WTC11 (cell line): ENCODE measurements around the gene MARS1. TPM values are rescaled to one million over a fixed set of nuclear protein-coding genes. Genes with fewer than 3 reads are reported as not detected.

Experiments
- ATAC-seq: fragments of 200-7000 bp; cut with Tn5 transposase; 2 replicates; pipeline ENCODE4 v1.10.0; 2021; ENCODE audit warnings: mild to moderate bottlenecking, moderate library complexity
- CTCF ChIA-PET: fragments of 300-600 bp; sonication (Branson Sonifier 250); formaldehyde crosslinking; loops from one replicate; lab custom pipeline; 2021; ENCODE audit warnings: antibody characterized with exemption; lab: Charles Lee
- POLR2A ChIA-PET: fragments of 350-600 bp; sonication (Branson Sonifier 250); formaldehyde crosslinking; loops from one replicate; lab custom pipeline; 2021; ENCODE audit warnings: antibody characterized with exemption; lab: Charles Lee
- DNase-seq: peaks from one replicate; pipeline ENCODE4 v3.0.0; 2021; ENCODE audit warnings: low spot score
- H3K27ac Mint-ChIP-seq: 2 replicates; pipeline ENCODE4 v1.8.0; 2021; ENCODE audit warnings: mixed read lengths
- H3K27me3 Mint-ChIP-seq: 2 replicates; pipeline ENCODE4 v1.8.0; 2021; ENCODE audit warnings: low read depth, mild to moderate bottlenecking, moderate library complexity, mixed read lengths
- H3K36me3 Mint-ChIP-seq: 2 replicates; pipeline ENCODE4 v1.8.0; 2021; ENCODE audit warnings: mixed read lengths
- H3K4me1 Mint-ChIP-seq: 2 replicates; pipeline ENCODE4 v1.8.0; 2022; ENCODE audit warnings: mixed read lengths
- H3K4me3 Mint-ChIP-seq: 2 replicates; pipeline ENCODE4 v1.8.0; 2021; ENCODE audit warnings: mild to moderate bottlenecking, moderate library complexity, mixed read lengths
- H3K9me3 Mint-ChIP-seq: 2 replicates; pipeline ENCODE4 v1.8.0; 2021; ENCODE audit warnings: mixed read lengths
- ATF1 ChIP-seq: sonication (generic); formaldehyde crosslinking; IDR thresholded peaks from 2 replicates; pipeline ENCODE4 v1.8.1; 2023; ENCODE audit warnings: mild to moderate bottlenecking, moderate library complexity, missing genetic modification reagents
- ATF6 ChIP-seq: sonication (generic); formaldehyde crosslinking; IDR thresholded peaks from 2 replicates; pipeline ENCODE4 v1.8.1; 2023; ENCODE audit warnings: mild to moderate bottlenecking, missing genetic modification reagents
- CREB1 ChIP-seq: sonication (generic); formaldehyde crosslinking; IDR thresholded peaks from 2 replicates; pipeline ENCODE4 v1.8.0; 2023; ENCODE audit warnings: mild to moderate bottlenecking, missing genetic modification reagents
- CREM ChIP-seq: sonication (generic); formaldehyde crosslinking; IDR thresholded peaks from 2 replicates; pipeline ENCODE4 v1.8.1; 2022; ENCODE audit warnings: mild to moderate bottlenecking, missing genetic modification reagents, moderate library complexity
- CTCF ChIP-seq: fragments of 200-600 bp; IDR thresholded peaks from 2 replicates; pipeline ENCODE4 v1.8.0; 2022; ENCODE audit warnings: antibody characterized with exemption
- EMX1 ChIP-seq: fragments of 250-450 bp; sonication (Bioruptor Pico); IDR thresholded peaks from 2 replicates; pipeline ENCODE4 v1.8.0; 2021; ENCODE audit warnings: mild to moderate bottlenecking
- FOXJ3 ChIP-seq: sonication (generic); formaldehyde crosslinking; IDR thresholded peaks from 2 replicates; pipeline ENCODE4 v1.9.0; 2021; ENCODE audit warnings: missing genetic modification reagents, mild to moderate bottlenecking, borderline replicate concordance
- GABPB1 ChIP-seq: sonication (generic); formaldehyde crosslinking; IDR thresholded peaks from 2 replicates; pipeline ENCODE4 v1.8.1; 2023; ENCODE audit warnings: mild to moderate bottlenecking, missing genetic modification reagents
- HMGXB4 ChIP-seq: sonication (generic); formaldehyde crosslinking; IDR thresholded peaks from 2 replicates; pipeline ENCODE4 v1.8.1; 2023; ENCODE audit warnings: mild to moderate bottlenecking, moderate library complexity, missing genetic modification reagents
- JAZF1 ChIP-seq: fragments of 250-450 bp; sonication (Bioruptor Pico); IDR thresholded peaks from 2 replicates; pipeline ENCODE4 v1.9.0; 2021; ENCODE audit warnings: moderate library complexity, mild to moderate bottlenecking, inconsistent platforms
- MAX ChIP-seq: sonication (generic); formaldehyde crosslinking; IDR thresholded peaks from 2 replicates; pipeline ENCODE4 v1.8.0; 2022; ENCODE audit warnings: mild to moderate bottlenecking, missing genetic modification reagents
- MLX ChIP-seq: sonication (generic); formaldehyde crosslinking; IDR thresholded peaks from 2 replicates; pipeline ENCODE4 v1.8.1; 2023; ENCODE audit warnings: mild to moderate bottlenecking, missing genetic modification reagents, moderate library complexity
- NFATC4 ChIP-seq: fragments of 250-450 bp; sonication (Bioruptor Pico); IDR thresholded peaks from 2 replicates; pipeline ENCODE4 v1.9.0; 2021; ENCODE audit warnings: mild to moderate bottlenecking
- NFYB ChIP-seq: sonication (generic); formaldehyde crosslinking; conservative IDR thresholded peaks from 2 replicates; pipeline ENCODE4 v1.8.0; 2022; ENCODE audit warnings: low read depth, missing genetic modification reagents
- NR1H2 ChIP-seq: sonication (generic); formaldehyde crosslinking; IDR thresholded peaks from 2 replicates; pipeline ENCODE4 v1.9.0; 2021; ENCODE audit warnings: mild to moderate bottlenecking, moderate library complexity, missing genetic modification reagents
- NR2C2 ChIP-seq: sonication (generic); formaldehyde crosslinking; IDR thresholded peaks from 2 replicates; pipeline ENCODE4 v1.8.0; 2022; ENCODE audit warnings: mild to moderate bottlenecking, missing genetic modification reagents
- SP1 ChIP-seq: sonication (generic); formaldehyde crosslinking; conservative IDR thresholded peaks from 2 replicates; pipeline ENCODE4 v1.8.1; 2022; ENCODE audit warnings: missing genetic modification reagents
- TP53 ChIP-seq: sonication (generic); formaldehyde crosslinking; IDR thresholded peaks from 2 replicates; pipeline ENCODE4 v1.8.1; 2023; ENCODE audit warnings: mild to moderate bottlenecking, missing genetic modification reagents
- ZBTB21 ChIP-seq: sonication (generic); formaldehyde crosslinking; IDR thresholded peaks from 2 replicates; pipeline ENCODE4 v1.8.1; 2023; ENCODE audit warnings: mild to moderate bottlenecking, missing genetic modification reagents, borderline replicate concordance
- ZNF281 ChIP-seq: sonication (generic); formaldehyde crosslinking; IDR thresholded peaks from 2 replicates; pipeline ENCODE4 v1.8.0; 2023; ENCODE audit warnings: mild to moderate bottlenecking, missing genetic modification reagents
- ZNF423 ChIP-seq: fragments of 250-450 bp; sonication (Bioruptor Pico); IDR thresholded peaks from 2 replicates; pipeline ENCODE4 v2.1.2; 2022; ENCODE audit warnings: mild to moderate bottlenecking, moderate library complexity
- total RNA-seq: library from RNA; stranded (reverse); gene quantifications from 3 replicates; pipeline ENCODE4 v1.2.3, GENCODE V29; 2021

The MARS1 gene
- total RNA-seq, 1 experiment from 2014 or later = 367 TPM

GRCh38 chr12:57546438-57547287 is 58.8 kb downstream of the MARS1 start, which contains the start of gene DCTN2:
DCTN2 (minus strand) TSS chr12:57547192; CDS start chr12:57547063, 129 bp downstream.
- no peaks in the 10 kb centered on the region for H3K9me3 Mint-ChIP-seq
- peak within 1 kb of the TSS; percentile 99 for H3K4me3 Mint-ChIP-seq
- peaks cover 24% of the 10 kb centered on the region for H3K27me3 Mint-ChIP-seq
- H3K36me3 Mint-ChIP-seq = 0 out of 2 replicates have a peak, but pooled peaks cover 2% of the 10 kb centered on the region
- H3K4me1 Mint-ChIP-seq = peaks cover 42% of the 10 kb centered on the region
- CTCF ChIA-PET = interaction anchor here (0.9 to 1.8 kb wide), 9 partner anchors 11 to 189 kb away, joined by 3 to 9 read pairs (median 5); partner anchors contain the start of gene GLI1
- peak; percentile 34; the same call in 1 of the 2 replicates for TF ChIP-seq NFYB (CRISPR knock-in tag)
- no peak for TF ChIP-seq CTCF
- no peak for TF ChIP-seq FOXJ3
- TF ChIP-seq NR1H2 = no peak
- TF ChIP-seq MLX (CRISPR knock-in tag) = no peak
- TF ChIP-seq SP1 (CRISPR knock-in tag) = peak; percentile 38; the same call in 1 of the 2 replicates
- TF ChIP-seq NFATC4 = no peak
- no peak for TF ChIP-seq ZBTB21
- TF ChIP-seq CREM (CRISPR knock-in tag) = 0 out of 2 replicates have a peak, but pooled peaks have one; percentile 69
- no peak for TF ChIP-seq MAX (CRISPR knock-in tag)
- no peak for TF ChIP-seq JAZF1 (CRISPR knock-in tag)
- TF ChIP-seq CREB1 (CRISPR knock-in tag) = no peak
- TF ChIP-seq, all 79 proteins: peak for 3
- ATAC-seq (peak; percentile 91), DNase-seq (peak; percentile 97)
- peak within 1 kb of the TSS; percentile 93 for H3K27ac Mint-ChIP-seq
- POLR2A ChIA-PET = interaction anchor here (0.6 to 1.3 kb wide), 6 partner anchors 12 to 88 kb away, joined by 3 to 4 read pairs (median 3); partner anchors contain the start of gene DDIT3

- Mint-ChIP-seq H3K27me3 (peaks cover 24% of the 10 kb centered on the region), H3K36me3 (0 out of 2 replicates have a peak, but pooled peaks cover 2% of the 10 kb centered on the region), H3K9me3 (no peaks in the 10 kb centered on the region), H3K4me1 (peaks cover 47% of the 10 kb centered on the region), H3K27ac (no peak overlapping the region), H3K4me3 (peak overlapping the region; percentile 99)
- ChIA-PET CTCF (interaction anchor here (1.1 to 1.8 kb wide), 8 partner anchors 11 to 188 kb away, joined by 3 to 9 read pairs (median 5); partner anchors contain the start of gene GLI1), POLR2A (interaction anchor here (0.6 kb wide), 1 partner anchor 27 kb away, joined by 3 read pairs; the partner anchor contains the start of gene DDIT3)
- TF ChIP-seq ZNF281 (CRISPR knock-in tag) (no peak), GABPB1 (CRISPR knock-in tag) (peak; percentile 59; the same call in 1 of the 2 replicates)
- no peak for DNase-seq
- ATAC-seq = no peak
Measured at GRCh38 chr12:57547288-57548012, 59.6 kb downstream of the MARS1 start.

- Mint-ChIP-seq H3K27ac (no peak overlapping the region), H3K27me3 (peaks cover 24% of the 10 kb centered on the region), H3K4me3 (no peak overlapping the region), H3K36me3 (0 out of 2 replicates have a peak, but pooled peaks cover 2% of the 10 kb centered on the region), H3K4me1 (peaks cover 49% of the 10 kb centered on the region), H3K9me3 (no peaks in the 10 kb centered on the region)
- DNase-seq = no peak
- ChIA-PET CTCF (no interaction called here), POLR2A (no interaction called here)
- ATAC-seq = no peak
- TF ChIP-seq GABPB1 (CRISPR knock-in tag) (no peak), EMX1 (CRISPR knock-in tag) (no peak), CREB1 (CRISPR knock-in tag) (no peak), HMGXB4 (no peak), TP53 (no peak), ZNF423 (CRISPR knock-in tag) (no peak), ATF6 (no peak), ATF1 (CRISPR knock-in tag) (no peak), NR2C2 (no peak)
Measured at GRCh38 chr12:57548013-57548315, 60.1 kb downstream of the MARS1 start.
